Fibroblast of villous mesenchyme (primary cell): ENCODE measurements around the gene MYL12A. TPM values are rescaled to one million over a fixed set of nuclear protein-coding genes. Genes with fewer than 3 reads are reported as not detected.

Source experiments
- DNase-seq: peaks from one replicate; pipeline ENCODE4 v3.0.0-alpha.2; 2010; ENCODE audit warnings: low read depth
- H3K4me3 ChIP-seq: 2 replicates; pipeline ENCODE4 v1.5.1; 2011; ENCODE audit warnings: low read depth, mild to moderate bottlenecking, low read length
- CTCF ChIP-seq: IDR thresholded peaks from 2 replicates; pipeline ENCODE4 v1.5.1; 2012; ENCODE audit warnings: low read depth, mild to moderate bottlenecking, low read length; ENCODE audit not compliant: insufficient read depth
- total RNA-seq: library from RNA; depleted of rRNA; stranded (reverse); fragments of >200 nt; gene quantifications from 2 replicates; pipeline ENCODE4 v1.2.3, GENCODE V29; 2012

The MYL12A gene
- total RNA-seq, 1 donor = 1,222 TPM

GRCh38 chr18:3235846-3236245 is 11.8 kb upstream of the MYL12A start:
- TF ChIP-seq CTCF = no peak
- no peak overlapping the region for H3K4me3 ChIP-seq

GRCh38 chr18:3236470-3236869 is 11.1 kb upstream of the MYL12A start:
- TF ChIP-seq CTCF = no peak
- no peak overlapping the region for H3K4me3 ChIP-seq

More at GRCh38 chr18:3235846-3236245, 11.8 kb upstream of the MYL12A start:
- DNase-seq = no peak

GRCh38 chr18:3238742-3239141 is 8.9 kb upstream of the MYL12A start:
- no peak overlapping the region for H3K4me3 ChIP-seq
- TF ChIP-seq CTCF = peak; percentile 11
- DNase-seq = no peak

More at GRCh38 chr18:3236470-3236869, 11.1 kb upstream of the MYL12A start:
- DNase-seq = no peak

GRCh38 chr18:3245185-3245564 is 2.4 kb upstream of the MYL12A start:
- no peak overlapping the region for H3K4me3 ChIP-seq
- no peak for TF ChIP-seq CTCF
- DNase-seq = no peak

- peak overlapping the region; percentile 93 for H3K4me3 ChIP-seq
- peak; percentile 93 for TF ChIP-seq CTCF
- peak; percentile 87 for DNase-seq
Measured at GRCh38 chr18:3245853-3246634, 1.6 kb upstream of the MYL12A start.

GRCh38 chr18:3246635-3247239 is 864 bp upstream of the MYL12A start:
- TF ChIP-seq CTCF = no peak
- peak overlapping the region; percentile 93 for H3K4me3 ChIP-seq
- no peak for DNase-seq
